H1 (cell line): ENCODE results near the gene SLC37A3. TPM values are rescaled to one million over a fixed set of nuclear protein-coding genes. Genes with fewer than 3 reads are reported as not detected.
A peak's percentile ranks its signal among the peaks of the same experiment; 100 is the strongest.

ENCODE experiments used
- CTCF ChIA-PET: fragments of 300-600 bp; sonication (Branson Sonifier 250); formaldehyde crosslinking; loops from one replicate; lab custom pipeline; 2021; ENCODE audit not compliant: partially characterized antibody; lab: Charles Lee
- POLR2A ChIA-PET: fragments of 300-600 bp; sonication (Branson Sonifier 250); formaldehyde crosslinking; loops from one replicate; lab custom pipeline; 2021; ENCODE audit warnings: inconsistent platforms; ENCODE audit not compliant: partially characterized antibody; lab: Charles Lee
- DNase-seq, 2 experiments: peaks; one replicate each; pipeline versions ENCODE4 v3.0.0 to v3.0.0-alpha.2; 2010 to 2022; ENCODE audit warnings: low spot score in 2 of 2, low read depth in 1 of 2, mixed read lengths in 1 of 2
- FAIRE-seq: peaks from 2 replicates; lab custom pipeline; 2011; peaks lifted over from hg19 to GRCh38; lab: Jason Lieb, UNC
- H2AFZ ChIP-seq: 2 replicates; pipeline ENCODE4 v1.8.1; 2012; ENCODE audit warnings: low read length, inconsistent platforms
- H2AK5ac ChIP-seq: 2 replicates; pipeline ENCODE4 v1.6.1; 2013; ENCODE audit warnings: low read depth, low read length
- H2BK120ac ChIP-seq: replicated peaks from 2 replicates; pipeline ENCODE3; 2013; ENCODE audit warnings: low read depth, low read length, inconsistent platforms
- H2BK12ac ChIP-seq: 2 replicates; pipeline ENCODE4 v1.6.1; 2013; ENCODE audit warnings: low read depth, low read length
- H2BK15ac ChIP-seq: 2 replicates; pipeline ENCODE4 v1.6.1; 2013; ENCODE audit warnings: low read length
- H2BK20ac ChIP-seq: 2 replicates; pipeline ENCODE4 v1.6.1; 2013; ENCODE audit warnings: low read length
- H2BK5ac ChIP-seq: 2 replicates; pipeline ENCODE4 v1.6.1; 2013; ENCODE audit warnings: low read depth, low read length
- H3K14ac ChIP-seq: 2 replicates; pipeline ENCODE4 v1.6.1; 2013; ENCODE audit warnings: inconsistent platforms; ENCODE audit not compliant: insufficient read length
- H3K18ac ChIP-seq: 2 replicates; pipeline ENCODE4 v1.6.1; 2013; ENCODE audit warnings: low read length; ENCODE audit errors: extremely low read depth
- H3K23ac ChIP-seq: 2 replicates; pipeline ENCODE4 v1.6.1; 2013; ENCODE audit warnings: inconsistent platforms; ENCODE audit not compliant: insufficient read length
- H3K23me2 ChIP-seq: 2 replicates; pipeline ENCODE4 v1.6.1; 2013; ENCODE audit warnings: low read depth, low read length
- H3K27ac ChIP-seq: 2 replicates; pipeline ENCODE4 v1.6.1; 2011; ENCODE audit warnings: low read depth, low read length, inconsistent platforms
- H3K27me3 ChIP-seq, 4 experiments: replicated peaks in 1 of 4; 1 replicate in 1 of 4; 2 replicates in 3 of 4; pipeline versions ENCODE4 v1.6.1 to v1.8.1; 2011 to 2013; ENCODE audit warnings: low read length in 3 of 4, mild to moderate bottlenecking in 3 of 4, inconsistent platforms in 2 of 4, mixed read lengths in 2 of 4, moderate library complexity in 1 of 4; ENCODE audit not compliant: control insufficient read depth in 3 of 4, insufficient read depth in 3 of 4; ENCODE audit errors: extremely low read depth in 1 of 4
- H3K36me3 ChIP-seq, 4 experiments: 2 replicates each; pipeline versions ENCODE4 v1.6.1 to v1.8.1; 2011 to 2013; ENCODE audit warnings: mild to moderate bottlenecking in 4 of 4, low read length in 3 of 4, moderate library complexity in 2 of 4, control low read depth in 1 of 4, inconsistent platforms in 1 of 4; ENCODE audit not compliant: insufficient read depth in 4 of 4, control insufficient read depth in 2 of 4
- H3K4ac ChIP-seq: replicated peaks from 2 replicates; pipeline ENCODE3; 2013; ENCODE audit warnings: low read length, low read depth, mixed read lengths, inconsistent platforms; ENCODE audit not compliant: insufficient read length
- H3K4me1 ChIP-seq, 4 experiments: replicated peaks in 1 of 4; 1 replicate in 1 of 4; 2 replicates in 3 of 4; pipeline versions ENCODE4 v1.6.1 to v1.8.1; 2011 to 2013; ENCODE audit warnings: low read length in 3 of 4, inconsistent platforms in 2 of 4, mixed read lengths in 1 of 4; ENCODE audit not compliant: insufficient read depth in 4 of 4, control insufficient read depth in 3 of 4
- H3K4me2 ChIP-seq, 2 experiments: 2 replicates each; pipeline versions ENCODE4 v1.6.1 to v1.8.1; 2011 to 2013; ENCODE audit warnings: low read depth in 2 of 2, low read length in 2 of 2, control low read depth in 1 of 2, inconsistent platforms in 1 of 2, mild to moderate bottlenecking in 1 of 2; ENCODE audit not compliant: insufficient read depth in 1 of 2
- H3K4me3 ChIP-seq, 4 experiments: fragments of 200-600, 300-600 bp in 1 of 4; sonication (generic), shearing (Covaris generic), sonication (Bioruptor Twin) in 1 of 4; 2 replicates each; pipeline versions ENCODE4 v1.5.1 to v1.8.1; 2011 to 2016; ENCODE audit warnings: low read length in 4 of 4, low read depth in 3 of 4, control low read depth in 2 of 4, inconsistent platforms in 2 of 4, mild to moderate bottlenecking in 2 of 4, mixed read lengths in 1 of 4, moderate library complexity in 1 of 4; ENCODE audit not compliant: insufficient read depth in 2 of 4; ENCODE audit errors: extremely low read depth in 1 of 4
- H3K56ac ChIP-seq: replicated peaks from 2 replicates; pipeline ENCODE3; 2013; ENCODE audit warnings: low read depth, mild to moderate bottlenecking, mixed read lengths, low read length, inconsistent platforms; ENCODE audit not compliant: insufficient read length
- H3K79me1 ChIP-seq: 2 replicates; pipeline ENCODE4 v1.6.1; 2013; ENCODE audit warnings: low read depth, low read length, control low read depth
- H3K79me2 ChIP-seq, 2 experiments: 2 replicates each; pipeline versions ENCODE4 v1.6.1 to v1.8.1; 2012 to 2013; ENCODE audit warnings: low read length in 2 of 2, mild to moderate bottlenecking in 2 of 2, inconsistent platforms in 1 of 2; ENCODE audit not compliant: insufficient read depth in 2 of 2, control insufficient read depth in 1 of 2
- H3K9ac ChIP-seq, 4 experiments: replicated peaks in 1 of 4; 1 replicate in 1 of 4; 2 replicates in 3 of 4; pipeline versions ENCODE4 v1.6.1 to v1.8.1; 2011 to 2013; ENCODE audit warnings: low read depth in 3 of 4, low read length in 3 of 4, control low read depth in 2 of 4, mild to moderate bottlenecking in 2 of 4, moderate library complexity in 2 of 4, inconsistent platforms in 1 of 4; ENCODE audit errors: extremely low read depth in 1 of 4
- H3K9me3 ChIP-seq, 2 experiments: 2 replicates each; pipeline versions ENCODE4 v1.6.1 to v1.8.1; 2012 to 2013; ENCODE audit warnings: mild to moderate bottlenecking in 2 of 2, moderate library complexity in 2 of 2, control low read depth in 1 of 2, inconsistent platforms in 1 of 2, low read depth in 1 of 2, low read length in 1 of 2, mixed read lengths in 1 of 2; ENCODE audit not compliant: insufficient read depth in 2 of 2
- H4K20me1 ChIP-seq, 2 experiments: replicated peaks in 1 of 2; 2 replicates each; pipeline versions ENCODE3 to v1.8.1; 2011 to 2013; ENCODE audit warnings: inconsistent platforms in 2 of 2, low read length in 2 of 2, mild to moderate bottlenecking in 1 of 2; ENCODE audit not compliant: insufficient read depth in 2 of 2, control insufficient read depth in 1 of 2
- H4K5ac ChIP-seq: 2 replicates; pipeline ENCODE4 v1.6.1; 2013; ENCODE audit warnings: low read length, low read depth, mixed read lengths, inconsistent platforms; ENCODE audit not compliant: insufficient read length
- H4K8ac ChIP-seq: 2 replicates; pipeline ENCODE4 v1.8.0; 2013; ENCODE audit warnings: mild to moderate bottlenecking, moderate library complexity, low read length, inconsistent platforms; ENCODE audit not compliant: insufficient read depth; ENCODE audit errors: extremely low read depth
- H4K91ac ChIP-seq: replicated peaks from 2 replicates; pipeline ENCODE3; 2013; ENCODE audit warnings: low read length, mixed read lengths, inconsistent platforms; ENCODE audit not compliant: insufficient read length
- WGBS, 2 experiments: shearing (Covaris generic) in 1 of 2; methylation state at CpG; one replicate each; pipeline versions ENCODE4 v1.1.6 to v1.1.7; 2013 to 2015; ENCODE audit warnings: low lambda C conversion rate in 2 of 2, mixed read lengths in 2 of 2, inconsistent platforms in 1 of 2, low coverage in 1 of 2, missing lambda C conversion rate in 1 of 2; ENCODE audit not compliant: insufficient replicate concordance in 2 of 2, insufficient coverage in 1 of 2, insufficient read length in 1 of 2; ENCODE audit errors: extremely low coverage in 1 of 2, missing lambda C conversion rate in 1 of 2; 5-methylcytosine and 5-hydroxymethylcytosine counted together
- polyA plus RNA-seq, 7 experiments: library from polyadenylated mRNA; depleted of rRNA in 3 of 7; stranded (reverse) in 5 of 7; unstranded in 2 of 7; fragments of >200 nt in 5 of 7; fragments of 200-250 nt in 2 of 7; gene quantifications; 1 replicate in 5 of 7; 2 replicates in 1 of 7; 4 replicates in 1 of 7; pipeline versions ENCODE4 v1.2.1 to v1.2.3, GENCODE V29; 2011 to 2013; ENCODE audit warnings: missing spikeins in 2 of 7, mixed read lengths in 2 of 7
- total RNA-seq: library from RNA; stranded (reverse); fragmentation: NEBNext Ultra II Directional; extraction: Animal tissue kit (Norgen Biotek cat#: 25700); gene quantifications from 2 replicates; pipeline ENCODE4 v1.2.1, GENCODE V29; 2021
- TF ChIP-seq, protein P1 (sequence below): IDR thresholded peaks from 2 replicates; pipeline ENCODE4 v1.6.1; 2012; ENCODE audit warnings: inconsistent platforms

SLC37A3 gene
- total and polyA plus RNA-seq, 2 of the 8 experiments (the other 6 are each of a cell fraction or from before 2014, with no cell fraction given): 58.2 to 71.0 TPM

DNA sequence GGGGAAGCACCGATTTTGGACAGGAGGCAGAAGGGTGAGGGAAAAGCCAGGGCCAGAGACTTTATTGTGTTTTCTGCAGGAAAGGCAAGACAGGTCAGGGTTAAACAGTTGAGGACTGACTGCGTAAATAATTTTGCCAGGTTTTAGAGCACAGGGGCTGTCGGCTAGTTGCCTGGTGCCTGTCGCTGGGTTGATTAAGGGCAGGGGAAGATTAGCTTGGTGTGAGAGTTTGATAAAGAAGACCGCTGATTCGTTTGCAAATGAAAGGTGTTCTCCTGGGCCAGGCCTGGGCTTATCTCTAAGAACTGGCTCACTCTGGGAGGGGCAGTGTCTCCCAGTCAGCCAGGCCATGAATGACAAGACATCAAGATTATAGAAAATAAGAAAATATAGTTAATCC lies 75.6 kb downstream of the SLC37A3 start:
- Histone ChIP-seq H2AK5ac (no peak overlapping the region), H3K79me2 (no peaks in the 10 kb centered on the region), H2BK12ac (peak overlapping the region; percentile 62; the same call in 1 of the 2 replicates), H2BK20ac (no peak overlapping the region), H2AFZ (no peak overlapping the region), H3K27ac (no peak overlapping the region; the same call in 1 of the 2 replicates), H3K23me2 (no peaks in the 10 kb centered on the region), H3K4me3 (peak overlapping the region in 2 of 4 experiments; percentile 7 to 16; a peak in 3 of 8 replicates), H3K79me1 (no peaks in the 10 kb centered on the region), H2BK5ac (no peak overlapping the region), H3K23ac (no peak overlapping the region), H3K18ac (peak overlapping the region; percentile 88; the same call in 1 of the 2 replicates), H4K20me1 (no peaks in the 10 kb centered on the region), H2BK15ac (no peak overlapping the region), H3K4me2 (peak overlapping the region; percentile 16 to 38; a peak in 3 of 4 replicates), H3K4ac (no peak overlapping the region), H4K91ac (peak overlapping the region; percentile 92), H3K4me1 (peaks cover 4 to 12% (median 6%) of the 10 kb centered on the region in 4 experiments; a peak in 6 of 7 replicates), H3K27me3 (no peaks in the 10 kb centered on the region), H3K14ac (no peak overlapping the region), H3K9ac (no peak overlapping the region), H4K8ac (no peak overlapping the region), H3K56ac (peak overlapping the region; percentile 40), H3K9me3 (no peaks in the 10 kb centered on the region), H3K36me3 (no peaks in the 10 kb centered on the region), H2BK120ac (peak overlapping the region; percentile 13), H4K5ac (peak overlapping the region; percentile 34)
- CTCF ChIA-PET: interaction anchor here (1.0 kb wide), 1 partner anchor 316 kb away, joined by 3 read pairs; no protein-coding TSS in a partner anchor
- POLR2A ChIA-PET: no interaction called here
- TF ChIP-seq, protein P1, sequence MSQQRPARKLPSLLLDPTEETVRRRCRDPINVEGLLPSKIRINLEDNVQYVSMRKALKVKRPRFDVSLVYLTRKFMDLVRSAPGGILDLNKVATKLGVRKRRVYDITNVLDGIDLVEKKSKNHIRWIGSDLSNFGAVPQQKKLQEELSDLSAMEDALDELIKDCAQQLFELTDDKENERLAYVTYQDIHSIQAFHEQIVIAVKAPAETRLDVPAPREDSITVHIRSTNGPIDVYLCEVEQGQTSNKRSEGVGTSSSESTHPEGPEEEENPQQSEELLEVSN: no peak
- FAIRE-seq: no peak
- no peak for DNase-seq
- 30% methylated on average over 6 of the region's 6 CpGs; no CpG with 5 or more reads in 1 of the 2 experiments for whole genome bisulfite sequencing, 2 experiments
